ENCODE measurements around the gene GOLGA6L22. TPM values are rescaled to one million over a fixed set of nuclear protein-coding genes. Genes with fewer than 3 reads are reported as not detected.

Gene GOLGA6L22
- not detected in 2 replicates for total RNA-seq

DNA sequence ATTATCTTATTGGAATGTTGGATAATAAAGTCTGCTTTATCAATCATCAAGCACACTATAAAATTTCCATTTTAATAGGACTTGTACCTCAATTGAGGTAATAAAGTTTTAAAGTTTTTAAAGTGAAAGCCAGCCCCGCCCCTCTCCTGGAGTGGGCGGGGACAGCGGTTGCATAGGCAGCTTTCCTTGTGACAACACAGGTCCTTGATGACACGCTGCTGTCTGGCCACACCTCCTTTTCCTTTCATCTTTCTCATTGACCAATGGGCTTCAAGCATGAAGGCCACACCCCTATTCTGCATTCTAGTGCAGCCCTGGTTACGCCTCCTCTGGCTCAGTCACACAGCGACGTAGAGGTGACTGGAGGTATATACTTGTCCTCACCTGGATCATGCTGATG, at the start of gene GOLGA6L22:
Gene GOLGA6L22 (plus strand): TSS at position 301 of the 400 bp plus-strand sequence. CDS start 91 bp downstream, at position 392.

